SK-N-SH (cell line): ENCODE results near the gene CEACAM4. TPM values are rescaled to one million over a fixed set of nuclear protein-coding genes. Genes with fewer than 3 reads are reported as not detected.

Experiments
- CTCF ChIA-PET: fragments of 300-600, 350-600 bp; formaldehyde crosslinking; extraction: SDS; loops from one replicate; lab custom pipeline; 2021; lab: Yijun Ruan, JAX
- POLR2A ChIA-PET: fragments of 350-600 bp; sonication (Branson Sonifier 250); formaldehyde crosslinking; extraction: SDS; loops from one replicate; lab custom pipeline; 2020; ENCODE audit warnings: antibody characterized with exemption, inconsistent platforms; lab: Yijun Ruan, JAX
- DNase-seq: peaks from one replicate; pipeline ENCODE4 v3.0.0; 2012
- H2AFZ ChIP-seq: fragments of 200-600 bp; sonication (generic); 2 replicates; pipeline ENCODE4 v1.8.1; 2016; ENCODE audit warnings: antibody characterized with exemption, mild to moderate bottlenecking, low read depth
- H3F3A ChIP-seq: fragments of 200-600 bp; sonication (generic); replicated peaks from 2 replicates; pipeline ENCODE3; 2016; ENCODE audit warnings: antibody characterized with exemption, mild to moderate bottlenecking; ENCODE audit not compliant: insufficient read depth
- H3K27ac ChIP-seq, 2 experiments: fragments of 200-500 bp in 1 of 2; fragments of 200-600 bp in 1 of 2; sonication (Bioruptor generic) in 1 of 2; sonication (generic), shearing (Covaris generic) in 1 of 2; 2 replicates each; pipeline versions ENCODE4 v1.5.1 to v1.6.1; 2014 to 2016; ENCODE audit warnings: low read depth in 2 of 2, inconsistent platforms in 1 of 2, low read length in 1 of 2, mild to moderate bottlenecking in 1 of 2, mixed read lengths in 1 of 2
- H3K27me3 ChIP-seq: fragments of 200-600 bp; sonication (generic), shearing (Covaris generic); 2 replicates; pipeline ENCODE4 v1.6.1; 2016; ENCODE audit warnings: mixed run types; ENCODE audit not compliant: insufficient read depth
- H3K36me3 ChIP-seq, 2 experiments: fragments of 200-500 bp in 1 of 2; fragments of 200-600 bp in 1 of 2; sonication (Bioruptor generic) in 1 of 2; sonication (generic) in 1 of 2; replicated peaks in 1 of 2; 2 replicates each; pipeline versions ENCODE3 to v1.5.1; 2014 to 2016; ENCODE audit warnings: low read length in 1 of 2, mild to moderate bottlenecking in 1 of 2; ENCODE audit not compliant: insufficient read depth in 2 of 2, control insufficient read depth in 1 of 2
- H3K4me1 ChIP-seq, 2 experiments: fragments of 200-500 bp in 1 of 2; fragments of 200-600 bp in 1 of 2; sonication (Bioruptor generic) in 1 of 2; sonication (generic), shearing (Covaris generic) in 1 of 2; 2 replicates each; pipeline versions ENCODE4 v1.5.1 to v1.6.1; 2014 to 2016; ENCODE audit warnings: low read depth in 1 of 2, low read length in 1 of 2, mixed run types in 1 of 2; ENCODE audit not compliant: insufficient read depth in 2 of 2, control insufficient read depth in 1 of 2
- H3K4me2 ChIP-seq: fragments of 200-600 bp; sonication (generic), shearing (Covaris generic); 2 replicates; pipeline ENCODE4 v1.6.1; 2017; ENCODE audit warnings: mixed run types
- H3K4me3 ChIP-seq, 2 experiments: fragments of 200-500 bp in 1 of 2; fragments of 200-600 bp in 1 of 2; sonication (Bioruptor generic) in 1 of 2; sonication (generic), shearing (Covaris generic) in 1 of 2; 2 replicates each; pipeline versions ENCODE4 v1.5.1 to v1.8.1; 2014 to 2016; ENCODE audit warnings: low read depth in 2 of 2, inconsistent platforms in 1 of 2, low read length in 1 of 2, mild to moderate bottlenecking in 1 of 2, mixed read lengths in 1 of 2, moderate library complexity in 1 of 2
- H3K79me2 ChIP-seq: fragments of 200-600 bp; sonication (generic); 2 replicates; pipeline ENCODE4 v1.8.1; 2017; ENCODE audit warnings: mild to moderate bottlenecking; ENCODE audit not compliant: insufficient read depth
- H3K9ac ChIP-seq: fragments of 200-600 bp; sonication (generic); 2 replicates; pipeline ENCODE4 v1.6.1; 2017; ENCODE audit warnings: mixed run types
- H3K9me2 ChIP-seq: fragments of 200-600 bp; sonication (generic); 2 replicates; pipeline ENCODE4 v1.6.1; 2017; ENCODE audit warnings: mixed run types
- H3K9me3 ChIP-seq: fragments of 200-600 bp; sonication (generic); 2 replicates; pipeline ENCODE4 v1.6.1; 2017; ENCODE audit warnings: mixed run types, mild to moderate bottlenecking, moderate library complexity
- H4K20me1 ChIP-seq: fragments of 200-600 bp; sonication (generic); 2 replicates; pipeline ENCODE4 v1.6.1; 2017; ENCODE audit warnings: mild to moderate bottlenecking, mixed run types; ENCODE audit not compliant: insufficient read depth
- FOSL2 ChIP-seq: IDR thresholded peaks from 2 replicates; pipeline ENCODE4 v1.4.0; 2012; ENCODE audit warnings: low read depth, mild to moderate bottlenecking, moderate library complexity, borderline replicate concordance
- GATA2 ChIP-seq: sonication (generic); formaldehyde crosslinking; IDR thresholded peaks from 2 replicates; pipeline ENCODE4 v1.5.0; 2020; ENCODE audit warnings: mild to moderate bottlenecking, missing genetic modification reagents
- POLR2AphosphoS5 ChIP-seq: IDR thresholded peaks from 2 replicates; pipeline ENCODE4 v1.6.1; 2012; ENCODE audit warnings: low read depth, low read length
- SIN3A ChIP-seq: IDR thresholded peaks from 2 replicates; pipeline ENCODE4 v1.6.1; 2012; ENCODE audit warnings: low read depth, mild to moderate bottlenecking, low read length, moderate library complexity, borderline replicate concordance
- TCF12 ChIP-seq: IDR thresholded peaks from 2 replicates; pipeline ENCODE4 v1.4.0; 2012
- WGBS: methylation state at CpG from one replicate; pipeline ENCODE4 v1.1.6; 2017; ENCODE audit warnings: low lambda C conversion rate; 5-methylcytosine and 5-hydroxymethylcytosine counted together
- polyA plus RNA-seq, 3 experiments: library from polyadenylated mRNA; depleted of rRNA; stranded (reverse); fragments of >200 nt; gene quantifications; 2 replicates each; pipeline ENCODE4 v1.2.3, GENCODE V29; 2012
- TF ChIP-seq, protein P1 (sequence below): fragments of 200-600 bp; sonication (generic); IDR thresholded peaks from 2 replicates; pipeline ENCODE4 v1.6.1; 2017; ENCODE audit warnings: antibody characterized with exemption, mild to moderate bottlenecking, moderate library complexity
- TF ChIP-seq, protein P2 (sequence below): IDR thresholded peaks from 2 replicates; pipeline ENCODE4 v1.6.1; 2012; ENCODE audit warnings: mild to moderate bottlenecking, low read depth, low read length, moderate library complexity

Gene CEACAM4
- polyA plus RNA-seq, 1 of the 3 experiments (the other 2 are of a cell fraction): not detected

GRCh38 chr19:41588497-41589209 is 38.2 kb downstream of the CEACAM4 start:
- Histone ChIP-seq H4K20me1 (no peaks in the 10 kb centered on the region), H2AFZ (no peak overlapping the region), H3K9ac (no peak overlapping the region), H3K9me2 (no peaks in the 10 kb centered on the region), H3K27ac (no peak overlapping the region), H3K9me3 (no peaks in the 10 kb centered on the region), H3K4me1 (no peaks in the 10 kb centered on the region), H3F3A (no peaks in the 10 kb centered on the region), H3K4me3 (no peak overlapping the region), H3K36me3 (no peaks in the 10 kb centered on the region), H3K4me2 (no peak overlapping the region), H3K27me3 (no peaks in the 10 kb centered on the region), H3K79me2 (no peaks in the 10 kb centered on the region)
- 0% methylated on average over 6 of the region's 6 CpGs for WGBS
- ChIA-PET POLR2A (no interaction called here), CTCF (interaction anchor here (1.9 to 2.3 kb wide), 2 partner anchors 9 to 18 kb away, joined by 6 to 9 read pairs; no protein-coding TSS in a partner anchor)
- TF ChIP-seq, protein P1, sequence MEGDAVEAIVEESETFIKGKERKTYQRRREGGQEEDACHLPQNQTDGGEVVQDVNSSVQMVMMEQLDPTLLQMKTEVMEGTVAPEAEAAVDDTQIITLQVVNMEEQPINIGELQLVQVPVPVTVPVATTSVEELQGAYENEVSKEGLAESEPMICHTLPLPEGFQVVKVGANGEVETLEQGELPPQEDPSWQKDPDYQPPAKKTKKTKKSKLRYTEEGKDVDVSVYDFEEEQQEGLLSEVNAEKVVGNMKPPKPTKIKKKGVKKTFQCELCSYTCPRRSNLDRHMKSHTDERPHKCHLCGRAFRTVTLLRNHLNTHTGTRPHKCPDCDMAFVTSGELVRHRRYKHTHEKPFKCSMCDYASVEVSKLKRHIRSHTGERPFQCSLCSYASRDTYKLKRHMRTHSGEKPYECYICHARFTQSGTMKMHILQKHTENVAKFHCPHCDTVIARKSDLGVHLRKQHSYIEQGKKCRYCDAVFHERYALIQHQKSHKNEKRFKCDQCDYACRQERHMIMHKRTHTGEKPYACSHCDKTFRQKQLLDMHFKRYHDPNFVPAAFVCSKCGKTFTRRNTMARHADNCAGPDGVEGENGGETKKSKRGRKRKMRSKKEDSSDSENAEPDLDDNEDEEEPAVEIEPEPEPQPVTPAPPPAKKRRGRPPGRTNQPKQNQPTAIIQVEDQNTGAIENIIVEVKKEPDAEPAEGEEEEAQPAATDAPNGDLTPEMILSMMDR: no peak
- no peak for TF ChIP-seq GATA2
- TF ChIP-seq, protein P2, sequence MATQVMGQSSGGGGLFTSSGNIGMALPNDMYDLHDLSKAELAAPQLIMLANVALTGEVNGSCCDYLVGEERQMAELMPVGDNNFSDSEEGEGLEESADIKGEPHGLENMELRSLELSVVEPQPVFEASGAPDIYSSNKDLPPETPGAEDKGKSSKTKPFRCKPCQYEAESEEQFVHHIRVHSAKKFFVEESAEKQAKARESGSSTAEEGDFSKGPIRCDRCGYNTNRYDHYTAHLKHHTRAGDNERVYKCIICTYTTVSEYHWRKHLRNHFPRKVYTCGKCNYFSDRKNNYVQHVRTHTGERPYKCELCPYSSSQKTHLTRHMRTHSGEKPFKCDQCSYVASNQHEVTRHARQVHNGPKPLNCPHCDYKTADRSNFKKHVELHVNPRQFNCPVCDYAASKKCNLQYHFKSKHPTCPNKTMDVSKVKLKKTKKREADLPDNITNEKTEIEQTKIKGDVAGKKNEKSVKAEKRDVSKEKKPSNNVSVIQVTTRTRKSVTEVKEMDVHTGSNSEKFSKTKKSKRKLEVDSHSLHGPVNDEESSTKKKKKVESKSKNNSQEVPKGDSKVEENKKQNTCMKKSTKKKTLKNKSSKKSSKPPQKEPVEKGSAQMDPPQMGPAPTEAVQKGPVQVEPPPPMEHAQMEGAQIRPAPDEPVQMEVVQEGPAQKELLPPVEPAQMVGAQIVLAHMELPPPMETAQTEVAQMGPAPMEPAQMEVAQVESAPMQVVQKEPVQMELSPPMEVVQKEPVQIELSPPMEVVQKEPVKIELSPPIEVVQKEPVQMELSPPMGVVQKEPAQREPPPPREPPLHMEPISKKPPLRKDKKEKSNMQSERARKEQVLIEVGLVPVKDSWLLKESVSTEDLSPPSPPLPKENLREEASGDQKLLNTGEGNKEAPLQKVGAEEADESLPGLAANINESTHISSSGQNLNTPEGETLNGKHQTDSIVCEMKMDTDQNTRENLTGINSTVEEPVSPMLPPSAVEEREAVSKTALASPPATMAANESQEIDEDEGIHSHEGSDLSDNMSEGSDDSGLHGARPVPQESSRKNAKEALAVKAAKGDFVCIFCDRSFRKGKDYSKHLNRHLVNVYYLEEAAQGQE: peak; percentile 98
- no peak for TF ChIP-seq POLR2AphosphoS5
- TF ChIP-seq FOSL2: no peak
- no peak for TF ChIP-seq SIN3A
- TF ChIP-seq TCF12: no peak
- DNase-seq: no peak

DNA sequence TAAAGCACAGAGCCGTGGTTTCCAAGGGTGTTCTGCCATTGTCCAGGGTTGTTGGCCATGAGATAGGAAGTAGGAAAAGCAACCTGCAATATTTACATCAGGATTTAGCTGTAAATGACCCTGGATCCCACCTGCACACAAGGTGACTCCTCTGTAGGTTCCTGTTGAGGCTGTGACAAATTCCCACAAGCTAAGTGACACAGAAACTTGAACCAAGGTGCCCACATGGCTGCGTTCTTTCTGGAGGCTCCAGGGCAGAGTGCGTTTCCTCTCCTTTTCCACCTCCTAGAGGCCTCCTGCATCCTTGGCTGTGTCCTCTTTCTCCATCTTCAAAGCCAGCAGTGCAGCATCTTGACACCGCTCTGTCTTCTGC is 39.0 kb downstream of the CEACAM4 start:
- CTCF ChIA-PET: interaction anchor here (1.6 to 2.3 kb wide), 3 partner anchors 8 to 17 kb away, joined by 6 to 9 read pairs (median 7); no protein-coding TSS in a partner anchor

More for the DNA sequence above, 39.0 kb downstream of the CEACAM4 start:
- Histone ChIP-seq H3K4me3 (no peak overlapping the region), H3K27ac (no peak overlapping the region), H3K4me1 (no peaks in the 10 kb centered on the region), H2AFZ (no peak overlapping the region), H3K79me2 (no peaks in the 10 kb centered on the region), H3K4me2 (no peak overlapping the region), H3K9me3 (no peaks in the 10 kb centered on the region), H3K27me3 (no peaks in the 10 kb centered on the region), H3F3A (no peaks in the 10 kb centered on the region), H4K20me1 (no peaks in the 10 kb centered on the region)
- POLR2A ChIA-PET: no interaction called here
- no peak for DNase-seq
- 10% methylated on average over 4 of the region's 4 CpGs for WGBS
- TF ChIP-seq FOSL2: no peak
- TF ChIP-seq, all 33 proteins: peak for 0
- Histone ChIP-seq H3K9me2 (no peaks in the 10 kb centered on the region), H3K9ac (no peak overlapping the region), H3K36me3 (no peaks in the 10 kb centered on the region)
